SK-N-SH (cell line): Measurements from ENCODE around the gene ISOC1. TPM values are rescaled to one million over a fixed set of nuclear protein-coding genes. Genes with fewer than 3 reads are reported as not detected.
A peak's percentile ranks its signal among the peaks of the same experiment; 100 is the strongest.

Source experiments
- CTCF ChIA-PET: fragments of 300-600, 350-600 bp; formaldehyde crosslinking; extraction: SDS; loops from one replicate; lab custom pipeline; 2021; lab: Yijun Ruan, JAX
- POLR2A ChIA-PET: fragments of 350-600 bp; sonication (Branson Sonifier 250); formaldehyde crosslinking; extraction: SDS; loops from one replicate; lab custom pipeline; 2020; ENCODE audit warnings: antibody characterized with exemption, inconsistent platforms; lab: Yijun Ruan, JAX
- DNase-seq: peaks from one replicate; pipeline ENCODE4 v3.0.0; 2012
- H2AFZ ChIP-seq: fragments of 200-600 bp; sonication (generic); 2 replicates; pipeline ENCODE4 v1.8.1; 2016; ENCODE audit warnings: antibody characterized with exemption, mild to moderate bottlenecking, low read depth
- H3F3A ChIP-seq: fragments of 200-600 bp; sonication (generic); replicated peaks from 2 replicates; pipeline ENCODE3; 2016; ENCODE audit warnings: antibody characterized with exemption, mild to moderate bottlenecking; ENCODE audit not compliant: insufficient read depth
- H3K27ac ChIP-seq, 2 experiments: fragments of 200-500 bp in 1 of 2; fragments of 200-600 bp in 1 of 2; sonication (Bioruptor generic) in 1 of 2; sonication (generic), shearing (Covaris generic) in 1 of 2; 2 replicates each; pipeline versions ENCODE4 v1.5.1 to v1.6.1; 2014 to 2016; ENCODE audit warnings: low read depth in 2 of 2, inconsistent platforms in 1 of 2, low read length in 1 of 2, mild to moderate bottlenecking in 1 of 2, mixed read lengths in 1 of 2
- H3K27me3 ChIP-seq: fragments of 200-600 bp; sonication (generic), shearing (Covaris generic); 2 replicates; pipeline ENCODE4 v1.6.1; 2016; ENCODE audit warnings: mixed run types; ENCODE audit not compliant: insufficient read depth
- H3K36me3 ChIP-seq, 2 experiments: fragments of 200-500 bp in 1 of 2; fragments of 200-600 bp in 1 of 2; sonication (Bioruptor generic) in 1 of 2; sonication (generic) in 1 of 2; replicated peaks in 1 of 2; 2 replicates each; pipeline versions ENCODE3 to v1.5.1; 2014 to 2016; ENCODE audit warnings: low read length in 1 of 2, mild to moderate bottlenecking in 1 of 2; ENCODE audit not compliant: insufficient read depth in 2 of 2, control insufficient read depth in 1 of 2
- H3K4me1 ChIP-seq, 2 experiments: fragments of 200-500 bp in 1 of 2; fragments of 200-600 bp in 1 of 2; sonication (Bioruptor generic) in 1 of 2; sonication (generic), shearing (Covaris generic) in 1 of 2; 2 replicates each; pipeline versions ENCODE4 v1.5.1 to v1.6.1; 2014 to 2016; ENCODE audit warnings: low read depth in 1 of 2, low read length in 1 of 2, mixed run types in 1 of 2; ENCODE audit not compliant: insufficient read depth in 2 of 2, control insufficient read depth in 1 of 2
- H3K4me2 ChIP-seq: fragments of 200-600 bp; sonication (generic), shearing (Covaris generic); 2 replicates; pipeline ENCODE4 v1.6.1; 2017; ENCODE audit warnings: mixed run types
- H3K4me3 ChIP-seq, 2 experiments: fragments of 200-500 bp in 1 of 2; fragments of 200-600 bp in 1 of 2; sonication (Bioruptor generic) in 1 of 2; sonication (generic), shearing (Covaris generic) in 1 of 2; 2 replicates each; pipeline versions ENCODE4 v1.5.1 to v1.8.1; 2014 to 2016; ENCODE audit warnings: low read depth in 2 of 2, inconsistent platforms in 1 of 2, low read length in 1 of 2, mild to moderate bottlenecking in 1 of 2, mixed read lengths in 1 of 2, moderate library complexity in 1 of 2
- H3K79me2 ChIP-seq: fragments of 200-600 bp; sonication (generic); 2 replicates; pipeline ENCODE4 v1.8.1; 2017; ENCODE audit warnings: mild to moderate bottlenecking; ENCODE audit not compliant: insufficient read depth
- H3K9ac ChIP-seq: fragments of 200-600 bp; sonication (generic); 2 replicates; pipeline ENCODE4 v1.6.1; 2017; ENCODE audit warnings: mixed run types
- H3K9me2 ChIP-seq: fragments of 200-600 bp; sonication (generic); 2 replicates; pipeline ENCODE4 v1.6.1; 2017; ENCODE audit warnings: mixed run types
- H3K9me3 ChIP-seq: fragments of 200-600 bp; sonication (generic); 2 replicates; pipeline ENCODE4 v1.6.1; 2017; ENCODE audit warnings: mixed run types, mild to moderate bottlenecking, moderate library complexity
- H4K20me1 ChIP-seq: fragments of 200-600 bp; sonication (generic); 2 replicates; pipeline ENCODE4 v1.6.1; 2017; ENCODE audit warnings: mild to moderate bottlenecking, mixed run types; ENCODE audit not compliant: insufficient read depth
- CHD2 ChIP-seq: fragments of 150-350 bp; IDR thresholded peaks from 2 replicates; pipeline ENCODE4 v1.6.1; 2018; ENCODE audit warnings: low read length; ENCODE audit not compliant: partially characterized antibody
- ELF1 ChIP-seq: IDR thresholded peaks from 2 replicates; pipeline ENCODE4 v1.4.0; 2012
- EP300 ChIP-seq, 2 experiments: IDR thresholded peaks; 2 replicates each; pipeline versions ENCODE4 v1.4.0 to v1.6.1; 2012; ENCODE audit warnings: borderline replicate concordance in 1 of 2, low read depth in 1 of 2, low read length in 1 of 2
- EZH2phosphoT487 ChIP-seq: fragments of 200-600 bp; sonication (generic); IDR thresholded peaks from 2 replicates; pipeline ENCODE4 v1.6.1; 2017; ENCODE audit warnings: low read depth, mixed run types, mild to moderate bottlenecking, antibody characterized with exemption, moderate library complexity, borderline replicate concordance
- FOXM1 ChIP-seq: IDR thresholded peaks from 2 replicates; pipeline ENCODE4 v1.4.0; 2012; ENCODE audit warnings: low read depth, mild to moderate bottlenecking
- GATA2 ChIP-seq: sonication (generic); formaldehyde crosslinking; IDR thresholded peaks from 2 replicates; pipeline ENCODE4 v1.5.0; 2020; ENCODE audit warnings: mild to moderate bottlenecking, missing genetic modification reagents
- MXI1 ChIP-seq: IDR thresholded peaks from 2 replicates; pipeline ENCODE4 v1.6.1; 2012; ENCODE audit warnings: mild to moderate bottlenecking, low read depth, low read length, improper control_type of control experiment
- NFIC ChIP-seq: IDR thresholded peaks from 2 replicates; pipeline ENCODE4 v1.4.0; 2012; ENCODE audit warnings: borderline replicate concordance
- NRF1 ChIP-seq: IDR thresholded peaks from 2 replicates; pipeline ENCODE4 v1.6.1; 2012; ENCODE audit warnings: low read depth, mild to moderate bottlenecking, low read length
- PBX3 ChIP-seq: IDR thresholded peaks from 2 replicates; pipeline ENCODE4; 2012
- RCOR1 ChIP-seq: fragments of 150-350 bp; IDR thresholded peaks from 2 replicates; pipeline ENCODE4 v1.6.1; 2017; ENCODE audit warnings: antibody characterized with exemption, low read length
- RXRA ChIP-seq: IDR thresholded peaks from 2 replicates; pipeline ENCODE4 v1.4.0; 2012; ENCODE audit warnings: low read depth, mild to moderate bottlenecking, borderline replicate concordance
- SMC3 ChIP-seq: IDR thresholded peaks from 2 replicates; pipeline ENCODE4 v1.6.1; 2012; ENCODE audit warnings: low read depth, low read length, improper control_type of control experiment
- TCF12 ChIP-seq: IDR thresholded peaks from 2 replicates; pipeline ENCODE4 v1.4.0; 2012
- TEAD4 ChIP-seq: IDR thresholded peaks from 2 replicates; pipeline ENCODE4 v1.4.0; 2012; ENCODE audit warnings: mild to moderate bottlenecking, borderline replicate concordance; ENCODE audit not compliant: insufficient read depth
- YY1 ChIP-seq: IDR thresholded peaks from 2 replicates; pipeline ENCODE4 v1.4.0; 2012; ENCODE audit warnings: low read depth, mild to moderate bottlenecking
- WGBS: methylation state at CpG from one replicate; pipeline ENCODE4 v1.1.6; 2017; ENCODE audit warnings: low lambda C conversion rate; 5-methylcytosine and 5-hydroxymethylcytosine counted together
- polyA plus RNA-seq, 3 experiments: library from polyadenylated mRNA; depleted of rRNA; stranded (reverse); fragments of >200 nt; gene quantifications; 2 replicates each; pipeline ENCODE4 v1.2.3, GENCODE V29; 2012
- TF ChIP-seq, protein P1 (sequence below): IDR thresholded peaks from 2 replicates; pipeline ENCODE4 v1.6.1; 2012; ENCODE audit warnings: mild to moderate bottlenecking, low read depth, low read length, moderate library complexity
- TF ChIP-seq, protein P2 (sequence below): fragments of 200-600 bp; sonication (generic); IDR thresholded peaks from 2 replicates; pipeline ENCODE4 v1.6.1; 2017; ENCODE audit warnings: antibody characterized with exemption, mild to moderate bottlenecking, moderate library complexity

ISOC1 gene
- polyA plus RNA-seq, 1 of the 3 experiments (the other 2 are of a cell fraction): 20.6 TPM

GRCh38 chr5:129074903-129075302 lies 19.6 kb upstream of the ISOC1 start (continued):
- TF ChIP-seq, protein P1, sequence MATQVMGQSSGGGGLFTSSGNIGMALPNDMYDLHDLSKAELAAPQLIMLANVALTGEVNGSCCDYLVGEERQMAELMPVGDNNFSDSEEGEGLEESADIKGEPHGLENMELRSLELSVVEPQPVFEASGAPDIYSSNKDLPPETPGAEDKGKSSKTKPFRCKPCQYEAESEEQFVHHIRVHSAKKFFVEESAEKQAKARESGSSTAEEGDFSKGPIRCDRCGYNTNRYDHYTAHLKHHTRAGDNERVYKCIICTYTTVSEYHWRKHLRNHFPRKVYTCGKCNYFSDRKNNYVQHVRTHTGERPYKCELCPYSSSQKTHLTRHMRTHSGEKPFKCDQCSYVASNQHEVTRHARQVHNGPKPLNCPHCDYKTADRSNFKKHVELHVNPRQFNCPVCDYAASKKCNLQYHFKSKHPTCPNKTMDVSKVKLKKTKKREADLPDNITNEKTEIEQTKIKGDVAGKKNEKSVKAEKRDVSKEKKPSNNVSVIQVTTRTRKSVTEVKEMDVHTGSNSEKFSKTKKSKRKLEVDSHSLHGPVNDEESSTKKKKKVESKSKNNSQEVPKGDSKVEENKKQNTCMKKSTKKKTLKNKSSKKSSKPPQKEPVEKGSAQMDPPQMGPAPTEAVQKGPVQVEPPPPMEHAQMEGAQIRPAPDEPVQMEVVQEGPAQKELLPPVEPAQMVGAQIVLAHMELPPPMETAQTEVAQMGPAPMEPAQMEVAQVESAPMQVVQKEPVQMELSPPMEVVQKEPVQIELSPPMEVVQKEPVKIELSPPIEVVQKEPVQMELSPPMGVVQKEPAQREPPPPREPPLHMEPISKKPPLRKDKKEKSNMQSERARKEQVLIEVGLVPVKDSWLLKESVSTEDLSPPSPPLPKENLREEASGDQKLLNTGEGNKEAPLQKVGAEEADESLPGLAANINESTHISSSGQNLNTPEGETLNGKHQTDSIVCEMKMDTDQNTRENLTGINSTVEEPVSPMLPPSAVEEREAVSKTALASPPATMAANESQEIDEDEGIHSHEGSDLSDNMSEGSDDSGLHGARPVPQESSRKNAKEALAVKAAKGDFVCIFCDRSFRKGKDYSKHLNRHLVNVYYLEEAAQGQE: no peak
- TF ChIP-seq, protein P2, sequence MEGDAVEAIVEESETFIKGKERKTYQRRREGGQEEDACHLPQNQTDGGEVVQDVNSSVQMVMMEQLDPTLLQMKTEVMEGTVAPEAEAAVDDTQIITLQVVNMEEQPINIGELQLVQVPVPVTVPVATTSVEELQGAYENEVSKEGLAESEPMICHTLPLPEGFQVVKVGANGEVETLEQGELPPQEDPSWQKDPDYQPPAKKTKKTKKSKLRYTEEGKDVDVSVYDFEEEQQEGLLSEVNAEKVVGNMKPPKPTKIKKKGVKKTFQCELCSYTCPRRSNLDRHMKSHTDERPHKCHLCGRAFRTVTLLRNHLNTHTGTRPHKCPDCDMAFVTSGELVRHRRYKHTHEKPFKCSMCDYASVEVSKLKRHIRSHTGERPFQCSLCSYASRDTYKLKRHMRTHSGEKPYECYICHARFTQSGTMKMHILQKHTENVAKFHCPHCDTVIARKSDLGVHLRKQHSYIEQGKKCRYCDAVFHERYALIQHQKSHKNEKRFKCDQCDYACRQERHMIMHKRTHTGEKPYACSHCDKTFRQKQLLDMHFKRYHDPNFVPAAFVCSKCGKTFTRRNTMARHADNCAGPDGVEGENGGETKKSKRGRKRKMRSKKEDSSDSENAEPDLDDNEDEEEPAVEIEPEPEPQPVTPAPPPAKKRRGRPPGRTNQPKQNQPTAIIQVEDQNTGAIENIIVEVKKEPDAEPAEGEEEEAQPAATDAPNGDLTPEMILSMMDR: no peak
- TF ChIP-seq MXI1 (peak; percentile 94), SMC3 (no peak), TEAD4 (peak; percentile 96)

DNA sequence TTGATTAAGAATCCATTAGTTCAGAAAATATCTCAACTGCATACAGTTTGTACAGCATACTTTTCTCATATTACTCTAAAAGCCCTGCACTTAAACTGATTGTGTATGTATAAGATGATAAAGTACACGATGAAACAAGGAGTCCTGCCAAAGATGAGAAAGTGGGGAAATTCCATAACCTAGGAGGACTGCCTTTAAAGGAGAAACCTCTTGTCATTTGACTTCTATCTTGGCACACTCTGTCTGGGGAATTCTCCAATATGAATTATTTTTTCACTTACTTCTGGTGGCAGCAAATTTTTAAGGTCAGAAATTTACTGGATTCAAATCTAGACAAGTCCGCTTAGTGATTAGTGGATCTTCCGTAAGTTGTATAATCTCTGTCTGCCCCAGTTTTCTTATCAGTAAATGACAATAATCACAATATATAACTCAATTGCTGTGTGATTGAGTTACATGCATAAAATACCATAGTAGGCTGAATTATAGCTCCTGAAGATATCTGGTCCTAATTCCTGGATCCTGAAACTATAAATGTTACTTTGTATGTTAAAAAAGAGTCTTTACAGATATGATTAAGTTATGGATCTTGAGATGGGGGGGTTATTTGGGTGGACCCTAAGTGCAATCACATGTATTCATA lies 17.0 kb upstream of the ISOC1 start:
- WGBS: 28% methylated on average over 3 of the region's 3 CpGs
- CTCF ChIA-PET: interaction anchor here (1.2 to 1.9 kb wide), 2 partner anchors 15 to 17 kb away, joined by 3 to 9 read pairs; partner anchors contain the start of gene ISOC1
- Histone ChIP-seq H3F3A (peaks cover 14% of the 10 kb centered on the region), H2AFZ (no peak overlapping the region), H3K4me1 (peaks cover 0 to 30% of the 10 kb centered on the region in 2 experiments; a peak in 2 of 4 replicates), H3K9me2 (no peaks in the 10 kb centered on the region), H3K4me3 (no peak overlapping the region), H4K20me1 (no peaks in the 10 kb centered on the region), H3K79me2 (no peaks in the 10 kb centered on the region), H3K4me2 (0 out of 2 replicates have a peak overlapping the region, but pooled peaks have one; percentile 11), H3K9ac (no peak overlapping the region), H3K9me3 (no peaks in the 10 kb centered on the region), H3K27ac (peak overlapping the region; percentile 29 to 95; a peak in 3 of 4 replicates), H3K27me3 (no peaks in the 10 kb centered on the region), H3K36me3 (no peaks in the 10 kb centered on the region)
- POLR2A ChIA-PET: no interaction called here
- DNase-seq: no peak
- TF ChIP-seq NFIC (peak; percentile 66), EZH2phosphoT487 (no peak), ELF1 (no peak), NRF1 (no peak), RCOR1 (peak; percentile 39; the same call in 1 of the 2 replicates), FOXM1 (no peak), TCF12 (peak; percentile 47), YY1 (no peak), PBX3 (peak; percentile 40), CHD2 (peak; percentile 41), RXRA (0 out of 2 replicates have a peak, but pooled peaks have one; percentile 15), GATA2 (CRISPR knock-in tag) (peak; percentile 38; the same call in 1 of the 2 replicates), SMC3 (no peak), TEAD4 (peak; percentile 57; the same call in 1 of the 2 replicates), EP300 (IDR thresholded peaks at IDR 0.05; ENCODE audit: borderline replicate concordance in 1 of 2, low read depth in 1 of 2, low read length in 1 of 2) (peak; percentile 53 to 71; a peak in 3 of 4 replicates)
- TF ChIP-seq, protein P2: no peak
